K562 (cell line): ENCODE measurements around the gene B4GALNT3. TPM values are rescaled to one million over a fixed set of nuclear protein-coding genes. Genes with fewer than 3 reads are reported as not detected.

ENCODE experiments used
- ELF1 ChIP-seq: fragments of 200-800 bp; sonication (Bioruptor generic); IDR thresholded peaks from 2 replicates; pipeline ENCODE4 v1.6.1; 2016; ENCODE audit warnings: missing genetic modification characterization, missing compliant biosample characterization
- ERF ChIP-seq: fragments of 450-650 bp; formaldehyde crosslinking; IDR thresholded peaks from 2 replicates; pipeline ENCODE4 v1.4.0; 2020; ENCODE audit warnings: mild to moderate bottlenecking, mixed read lengths
- FIP1L1 ChIP-seq: fragments of 200-400 bp; formaldehyde crosslinking; IDR thresholded peaks from 2 replicates; pipeline ENCODE4 v1.6.1; 2018; ENCODE audit warnings: mild to moderate bottlenecking, low read depth, low read length; ENCODE audit not compliant: poor library complexity, severe bottlenecking
- FOSL1 ChIP-seq: fragments of 200-800 bp; sonication (Bioruptor generic); conservative IDR thresholded peaks from 2 replicates; pipeline ENCODE4 v1.6.1; 2016; ENCODE audit warnings: missing genetic modification characterization, missing compliant biosample characterization
- PHF8 ChIP-seq: fragments of 200-600 bp; sonication (generic); IDR thresholded peaks from 2 replicates; pipeline ENCODE4 v1.6.1; 2012; ENCODE audit warnings: mixed run types, mild to moderate bottlenecking, inconsistent platforms, low read length, moderate library complexity, borderline replicate concordance
- POLR2G ChIP-seq: fragments of 200-400 bp; formaldehyde crosslinking; IDR thresholded peaks from 2 replicates; pipeline ENCODE4 v1.6.1; 2017; ENCODE audit warnings: low read depth, mild to moderate bottlenecking, antibody characterized with exemption, low read length, moderate library complexity
- RUNX1 ChIP-seq: sonication (generic); IDR thresholded peaks from 2 replicates; pipeline ENCODE4 v1.6.1; 2016; ENCODE audit warnings: antibody characterized with exemption, low read depth
- SRF ChIP-seq, 2 experiments: fragments of 250-450, 450-650 bp in 1 of 2; sonication (Bioruptor Pico) in 1 of 2; sonication (generic) in 1 of 2; formaldehyde crosslinking; IDR thresholded peaks; 2 replicates each; pipeline versions ENCODE4 v1.5.0 to v1.5.1; 2020 to 2022; ENCODE audit warnings: mild to moderate bottlenecking in 1 of 2, missing genetic modification reagents in 1 of 2
- TAL1 ChIP-seq: fragments of 450-650 bp; IDR thresholded peaks from 2 replicates; pipeline ENCODE4 v1.6.1; 2016; ENCODE audit warnings: mild to moderate bottlenecking
- TEAD1 ChIP-seq, 2 experiments: fragments of 450-650 bp in 1 of 2; sonication (generic) in 1 of 2; formaldehyde crosslinking; IDR thresholded peaks; 2 replicates each; pipeline versions ENCODE4 v1.4.0 to v1.8.0; 2020 to 2022; ENCODE audit warnings: mild to moderate bottlenecking in 2 of 2, missing genetic modification reagents in 1 of 2
- ZKSCAN1 ChIP-seq: fragments of 150-350 bp; IDR thresholded peaks from 2 replicates; pipeline ENCODE4 v1.6.1; 2016; ENCODE audit warnings: low read depth, low read length
- ZNF146 ChIP-seq: IDR thresholded peaks from one replicate; pipeline ENCODE4 v1.6.1; 2018; ENCODE audit warnings: missing compliant biosample characterization; ENCODE audit not compliant: unreplicated experiment
- ZNF174 ChIP-seq: fragments of 250-450 bp; sonication (Bioruptor Pico); IDR thresholded peaks from 2 replicates; pipeline ENCODE4 v1.4.0; 2020; ENCODE audit warnings: mild to moderate bottlenecking
- ZNF512 ChIP-seq: IDR thresholded peaks from 2 replicates; pipeline ENCODE4 v1.6.1; 2016; ENCODE audit warnings: missing genetic modification characterization, missing compliant biosample characterization
- polyA plus RNA-seq, 8 experiments: library from polyadenylated mRNA; depleted of rRNA in 4 of 8; stranded (reverse) in 5 of 8; unstranded in 3 of 8; fragments of >200 nt; fragmentation: Nextera tagmentation in 2 of 8; fragmentation: Illumina TruSeq in 1 of 8; extraction: Ambion mirVana in 2 of 8; extraction: Trizol in 1 of 8; gene quantifications; 2 replicates each; pipeline versions ENCODE4 v1.2.1 to v1.2.3, GENCODE V29; 2011 to 2014; ENCODE audit warnings: inconsistent platforms in 1 of 8, missing spikeins in 1 of 8
- total RNA-seq, 7 experiments: library from RNA; depleted of rRNA in 6 of 7; stranded (reverse); fragments of >200 nt in 6 of 7; fragmentation: Illumina TruSeq in 2 of 7; extraction: Trizol in 2 of 7; gene quantifications; 2 replicates each; pipeline versions ENCODE4 v1.2.1 to v1.2.3, GENCODE V29; 2011 to 2021; ENCODE audit warnings: low replicate concordance in 1 of 7
- TF ChIP-seq, protein P1 (sequence below), 2 experiments: fragments of 150-350 bp in 1 of 2; IDR thresholded peaks; 2 replicates each; pipeline ENCODE4 v1.6.1; 2012 to 2016; ENCODE audit warnings: low read depth in 2 of 2, low read length in 2 of 2, mild to moderate bottlenecking in 1 of 2, moderate library complexity in 1 of 2
- TF ChIP-seq, protein P2 (sequence below): sonication (generic); formaldehyde crosslinking; IDR thresholded peaks from 2 replicates; pipeline ENCODE4 v1.8.0; 2022; ENCODE audit warnings: mild to moderate bottlenecking, missing genetic modification reagents
- TF ChIP-seq, protein P3 (sequence below): fragments of 250-450 bp; sonication (Bioruptor Pico); IDR thresholded peaks from 2 replicates; pipeline ENCODE4 v1.9.0; 2021; ENCODE audit warnings: mild to moderate bottlenecking, inconsistent platforms

Gene B4GALNT3
- total and polyA plus RNA-seq, 9 of the 15 experiments (the other 6 are each of a cell fraction or from before 2014, with no cell fraction given) = 0.04 to 0.36 (median 0.10) TPM; not detected in 6

- TF ChIP-seq ERF = 0 out of 2 replicates have a peak, but pooled peaks have one; percentile 71
- TF ChIP-seq ZNF174 (CRISPR knock-in tag) = no peak
- TF ChIP-seq, protein P1, sequence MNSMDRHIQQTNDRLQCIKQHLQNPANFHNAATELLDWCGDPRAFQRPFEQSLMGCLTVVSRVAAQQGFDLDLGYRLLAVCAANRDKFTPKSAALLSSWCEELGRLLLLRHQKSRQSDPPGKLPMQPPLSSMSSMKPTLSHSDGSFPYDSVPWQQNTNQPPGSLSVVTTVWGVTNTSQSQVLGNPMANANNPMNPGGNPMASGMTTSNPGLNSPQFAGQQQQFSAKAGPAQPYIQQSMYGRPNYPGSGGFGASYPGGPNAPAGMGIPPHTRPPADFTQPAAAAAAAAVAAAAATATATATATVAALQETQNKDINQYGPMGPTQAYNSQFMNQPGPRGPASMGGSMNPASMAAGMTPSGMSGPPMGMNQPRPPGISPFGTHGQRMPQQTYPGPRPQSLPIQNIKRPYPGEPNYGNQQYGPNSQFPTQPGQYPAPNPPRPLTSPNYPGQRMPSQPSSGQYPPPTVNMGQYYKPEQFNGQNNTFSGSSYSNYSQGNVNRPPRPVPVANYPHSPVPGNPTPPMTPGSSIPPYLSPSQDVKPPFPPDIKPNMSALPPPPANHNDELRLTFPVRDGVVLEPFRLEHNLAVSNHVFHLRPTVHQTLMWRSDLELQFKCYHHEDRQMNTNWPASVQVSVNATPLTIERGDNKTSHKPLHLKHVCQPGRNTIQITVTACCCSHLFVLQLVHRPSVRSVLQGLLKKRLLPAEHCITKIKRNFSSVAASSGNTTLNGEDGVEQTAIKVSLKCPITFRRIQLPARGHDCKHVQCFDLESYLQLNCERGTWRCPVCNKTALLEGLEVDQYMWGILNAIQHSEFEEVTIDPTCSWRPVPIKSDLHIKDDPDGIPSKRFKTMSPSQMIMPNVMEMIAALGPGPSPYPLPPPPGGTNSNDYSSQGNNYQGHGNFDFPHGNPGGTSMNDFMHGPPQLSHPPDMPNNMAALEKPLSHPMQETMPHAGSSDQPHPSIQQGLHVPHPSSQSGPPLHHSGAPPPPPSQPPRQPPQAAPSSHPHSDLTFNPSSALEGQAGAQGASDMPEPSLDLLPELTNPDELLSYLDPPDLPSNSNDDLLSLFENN (IDR thresholded peaks at IDR 0.05; ENCODE audit: low read depth in 2 of 2, low read length in 2 of 2) = peak in 1 of 2 experiments; percentile 96; a peak in 2 of 4 replicates
- TF ChIP-seq ZKSCAN1 = peak; percentile 8; the same call in 1 of the 2 replicates
- TF ChIP-seq FOSL1 (tag) = peak; percentile 81
- no peak for TF ChIP-seq RUNX1
- no peak for TF ChIP-seq ZNF512 (tag)
- TF ChIP-seq TAL1 = peak; percentile 97
- TF ChIP-seq, protein P2, sequence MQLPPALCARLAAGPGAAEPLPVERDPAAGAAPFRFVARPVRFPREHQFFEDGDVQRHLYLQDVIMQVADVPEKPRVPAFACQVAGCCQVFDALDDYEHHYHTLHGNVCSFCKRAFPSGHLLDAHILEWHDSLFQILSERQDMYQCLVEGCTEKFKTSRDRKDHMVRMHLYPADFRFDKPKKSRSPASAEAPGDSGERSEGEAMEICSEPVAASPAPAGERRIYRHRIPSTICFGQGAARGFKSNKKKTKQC (CRISPR knock-in tag) = no peak
- no peak for TF ChIP-seq FIP1L1
- no peak for TF ChIP-seq SRF (CRISPR knock-in tag; IDR thresholded peaks at IDR 0.05)
- no peak for TF ChIP-seq ELF1
- TF ChIP-seq TEAD1 (CRISPR knock-in tag; IDR thresholded peaks at IDR 0.05) = peak in 1 of 2 experiments; percentile 71; a peak in 2 of 4 replicates
- TF ChIP-seq, protein P3, sequence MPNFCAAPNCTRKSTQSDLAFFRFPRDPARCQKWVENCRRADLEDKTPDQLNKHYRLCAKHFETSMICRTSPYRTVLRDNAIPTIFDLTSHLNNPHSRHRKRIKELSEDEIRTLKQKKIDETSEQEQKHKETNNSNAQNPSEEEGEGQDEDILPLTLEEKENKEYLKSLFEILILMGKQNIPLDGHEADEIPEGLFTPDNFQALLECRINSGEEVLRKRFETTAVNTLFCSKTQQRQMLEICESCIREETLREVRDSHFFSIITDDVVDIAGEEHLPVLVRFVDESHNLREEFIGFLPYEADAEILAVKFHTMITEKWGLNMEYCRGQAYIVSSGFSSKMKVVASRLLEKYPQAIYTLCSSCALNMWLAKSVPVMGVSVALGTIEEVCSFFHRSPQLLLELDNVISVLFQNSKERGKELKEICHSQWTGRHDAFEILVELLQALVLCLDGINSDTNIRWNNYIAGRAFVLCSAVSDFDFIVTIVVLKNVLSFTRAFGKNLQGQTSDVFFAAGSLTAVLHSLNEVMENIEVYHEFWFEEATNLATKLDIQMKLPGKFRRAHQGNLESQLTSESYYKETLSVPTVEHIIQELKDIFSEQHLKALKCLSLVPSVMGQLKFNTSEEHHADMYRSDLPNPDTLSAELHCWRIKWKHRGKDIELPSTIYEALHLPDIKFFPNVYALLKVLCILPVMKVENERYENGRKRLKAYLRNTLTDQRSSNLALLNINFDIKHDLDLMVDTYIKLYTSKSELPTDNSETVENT = no peak
- TF ChIP-seq POLR2G = no peak
- no peak; the same call in 1 of the 2 replicates for TF ChIP-seq PHF8
- no peak for TF ChIP-seq ZNF146
These were observed 131.7 kb downstream of the B4GALNT3 start (continued) for GRCh38 chr12:591167-592023.
